Large intestine (tissue), 3 donors: ENCODE data around the gene FAM78A. TPM values are rescaled to one million over a fixed set of nuclear protein-coding genes. Genes with fewer than 3 reads are reported as not detected.

ENCODE experiments used
- DNase-seq, 2 donors: peaks; one replicate each; pipeline versions ENCODE4 v3.0.0 to v3.0.0-alpha.2; 2013
- H3K27ac ChIP-seq: one replicate; pipeline ENCODE4 v1.5.1; 2013; ENCODE audit warnings: low read length
- H3K27me3 ChIP-seq: 2 replicates; pipeline ENCODE4 v1.6.1; 2013; ENCODE audit warnings: low read length; ENCODE audit not compliant: control insufficient read depth, insufficient read depth
- H3K36me3 ChIP-seq: 2 replicates; pipeline ENCODE4 v1.6.1; 2013; ENCODE audit warnings: low read length; ENCODE audit not compliant: control insufficient read depth, insufficient read depth
- H3K4me1 ChIP-seq: one replicate; pipeline ENCODE4 v1.6.1; 2013; ENCODE audit warnings: low read length; ENCODE audit not compliant: control insufficient read depth, insufficient read depth
- H3K4me3 ChIP-seq: one replicate; pipeline ENCODE4 v1.5.1; 2013; ENCODE audit warnings: low read length
- H3K9me3 ChIP-seq: one replicate; pipeline ENCODE4 v1.6.1; 2013; ENCODE audit warnings: mild to moderate bottlenecking, low read depth, low read length, moderate library complexity; ENCODE audit not compliant: control insufficient read depth
- WGBS: methylation state at CpG from one replicate; pipeline ENCODE4 v1.1.5; 2013; ENCODE audit warnings: low lambda C conversion rate; ENCODE audit not compliant: insufficient coverage; 5-methylcytosine and 5-hydroxymethylcytosine counted together
- polyA plus RNA-seq: library from polyadenylated mRNA; unstranded; fragments of 120-200 nt; gene quantifications from one replicate; pipeline ENCODE4 v1.2.1, GENCODE V29; 2013

The FAM78A gene
- polyA plus RNA-seq, 1 donor, result 2.3 TPM

DNA sequence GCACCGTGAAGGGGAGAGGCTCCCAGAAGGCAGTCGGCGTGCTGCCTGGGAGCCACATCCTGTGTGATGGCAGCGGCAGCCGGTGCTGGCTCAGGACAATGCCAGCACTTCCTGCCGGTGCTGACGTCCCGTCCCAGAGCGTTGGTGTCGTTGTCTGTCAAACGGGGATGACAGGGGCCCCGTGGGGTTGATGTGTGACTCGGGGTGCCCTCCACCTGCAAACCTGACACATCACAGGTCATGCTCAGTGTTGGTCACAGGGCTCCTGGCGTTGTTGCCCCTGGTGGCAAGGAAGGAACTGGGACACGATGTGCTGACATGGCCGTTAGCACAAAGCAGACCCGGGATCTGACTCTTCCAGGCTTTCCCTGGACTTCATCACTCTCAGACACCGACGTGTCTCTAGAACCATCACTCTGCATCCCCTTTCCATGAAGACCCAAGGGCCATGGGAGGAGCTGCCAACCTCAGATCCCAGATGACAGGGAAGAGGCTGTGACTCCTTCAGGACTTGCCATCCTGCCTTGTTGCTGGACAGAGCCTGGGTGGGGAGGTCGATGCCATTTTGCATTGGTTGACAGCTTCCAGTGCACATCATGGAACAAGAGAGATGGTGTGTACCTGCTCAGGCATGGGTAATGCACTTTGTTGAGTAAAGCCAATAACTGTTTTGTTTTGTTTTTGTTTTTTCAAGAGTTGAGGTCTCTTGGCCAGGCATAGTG is 34.7 kb upstream of the FAM78A start:
- H3K4me3 ChIP-seq, result no peak overlapping the region
- DNase-seq, result no peak

DNA sequence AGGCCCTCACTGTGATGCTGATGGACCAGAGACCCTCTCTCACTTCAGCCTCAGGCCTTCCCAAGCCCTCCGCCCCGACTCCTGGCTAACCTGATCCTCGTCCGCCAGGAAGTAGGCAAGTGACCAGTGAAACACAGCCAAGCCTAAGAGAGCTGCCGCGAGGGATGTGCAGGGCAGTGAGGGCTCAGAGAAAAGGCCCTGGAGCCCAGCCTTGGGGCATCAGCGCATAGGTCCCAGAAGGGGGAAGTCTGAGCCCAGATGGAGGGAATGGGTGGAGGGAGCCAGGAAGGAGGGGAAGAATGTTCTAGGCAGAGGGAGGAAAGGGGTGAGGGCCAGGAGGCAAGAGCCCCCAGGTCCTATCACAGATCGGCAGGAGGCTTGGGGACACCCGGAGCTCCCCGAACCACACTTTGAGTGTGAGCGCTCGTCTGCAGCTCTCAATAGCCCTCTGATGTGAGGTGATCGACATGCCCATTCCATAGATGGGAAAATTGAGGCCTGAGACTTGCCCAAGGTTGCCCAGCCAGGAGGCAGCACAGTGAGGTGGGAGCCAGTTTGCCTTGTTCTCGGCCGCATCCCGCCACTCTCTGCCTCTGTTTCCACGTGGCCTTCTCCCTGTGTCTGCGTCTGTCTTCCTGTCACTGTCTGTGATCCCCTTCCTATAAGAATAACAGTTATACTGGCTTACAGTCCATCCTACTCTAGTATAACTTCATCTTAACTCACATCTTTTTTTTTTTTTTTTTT is 33.4 kb upstream of the FAM78A start:
- Histone ChIP-seq H3K4me3 (no peak overlapping the region), H3K9me3 (peaks cover 4% of the 10 kb centered on the region), H3K4me1 (no peaks in the 10 kb centered on the region), H3K36me3 (no peaks in the 10 kb centered on the region), H3K27me3 (no peaks in the 10 kb centered on the region), H3K27ac (no peak overlapping the region)
- WGBS, result no CpG with 5 or more reads among the region's 18 CpGs
- no peak for DNase-seq

More for the DNA sequence above, 34.7 kb upstream of the FAM78A start:
- peaks cover 4% of the 10 kb centered on the region for H3K9me3 ChIP-seq
- peaks cover 4% of the 10 kb centered on the region for H3K27me3 ChIP-seq
- H3K36me3 ChIP-seq, result no peaks in the 10 kb centered on the region
- no peak overlapping the region for H3K27ac ChIP-seq
- no CpG with 5 or more reads among the region's 20 CpGs for WGBS
- H3K4me1 ChIP-seq, result no peaks in the 10 kb centered on the region

DNA sequence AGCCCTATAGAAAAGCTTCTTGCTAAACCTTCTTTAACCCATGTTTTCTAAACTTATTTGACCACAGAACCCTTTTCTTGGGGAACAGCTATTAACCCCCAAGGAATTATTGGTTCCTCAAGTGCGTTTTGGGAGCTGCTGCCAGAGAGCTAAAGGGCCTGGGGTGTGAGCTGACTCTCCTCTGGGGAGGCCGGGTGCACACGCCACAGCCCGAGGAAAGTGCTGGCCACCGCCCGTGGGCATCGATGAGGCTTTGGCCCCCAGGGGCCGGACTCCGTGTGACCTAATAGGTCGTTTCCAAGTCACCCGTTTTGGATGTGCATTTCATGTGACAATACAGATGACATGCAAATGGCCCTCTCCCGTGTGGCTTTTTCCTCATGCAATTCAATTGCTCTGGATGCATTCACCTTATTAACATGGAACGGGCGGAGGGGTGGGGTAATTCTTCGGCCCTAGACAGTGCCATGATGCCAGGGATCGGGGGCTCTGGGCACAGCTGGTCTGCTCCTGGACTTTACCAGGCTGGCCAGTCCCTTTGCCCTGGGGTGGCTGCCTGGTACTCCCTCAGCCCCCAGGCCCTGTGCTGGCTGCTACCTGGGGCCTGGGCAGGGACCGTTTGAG is 32.7 kb upstream of the FAM78A start:
- no CpG with 5 or more reads among the region's 17 CpGs for WGBS
- Histone ChIP-seq H3K27me3 (no peaks in the 10 kb centered on the region), H3K4me1 (no peaks in the 10 kb centered on the region), H3K9me3 (peaks cover 4% of the 10 kb centered on the region), H3K27ac (no peak overlapping the region), H3K4me3 (no peak overlapping the region), H3K36me3 (no peaks in the 10 kb centered on the region)
- DNase-seq, result no peak

DNA sequence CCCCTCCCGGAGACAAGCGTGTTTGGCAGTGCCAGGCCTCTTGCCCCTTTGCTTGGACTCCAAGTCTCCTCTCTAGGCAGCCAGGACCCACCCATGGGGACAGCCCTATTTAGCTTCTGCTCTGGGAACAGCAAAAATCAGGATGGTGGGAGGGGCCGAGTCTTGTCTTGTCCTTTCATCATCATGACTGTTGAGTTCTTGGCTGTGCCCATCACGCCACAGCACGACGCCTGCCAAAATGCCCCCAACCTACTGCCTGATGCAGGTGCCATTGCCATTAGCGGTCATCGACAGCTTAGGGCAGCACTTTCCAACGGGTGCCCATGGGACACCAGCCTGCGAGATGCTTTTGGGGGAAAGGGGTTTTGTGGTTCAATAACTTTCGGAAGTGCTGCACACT is 32.1 kb upstream of the FAM78A start:
- no peak overlapping the region for H3K4me3 ChIP-seq
- H3K4me1 ChIP-seq, result no peaks in the 10 kb centered on the region
- peaks cover 4% of the 10 kb centered on the region for H3K9me3 ChIP-seq
- no peak overlapping the region for H3K27ac ChIP-seq
- 100% methylated on average over 1 of the region's 11 CpGs for WGBS
- no peak for DNase-seq
- no peaks in the 10 kb centered on the region for H3K36me3 ChIP-seq
- H3K27me3 ChIP-seq, result no peaks in the 10 kb centered on the region

DNA sequence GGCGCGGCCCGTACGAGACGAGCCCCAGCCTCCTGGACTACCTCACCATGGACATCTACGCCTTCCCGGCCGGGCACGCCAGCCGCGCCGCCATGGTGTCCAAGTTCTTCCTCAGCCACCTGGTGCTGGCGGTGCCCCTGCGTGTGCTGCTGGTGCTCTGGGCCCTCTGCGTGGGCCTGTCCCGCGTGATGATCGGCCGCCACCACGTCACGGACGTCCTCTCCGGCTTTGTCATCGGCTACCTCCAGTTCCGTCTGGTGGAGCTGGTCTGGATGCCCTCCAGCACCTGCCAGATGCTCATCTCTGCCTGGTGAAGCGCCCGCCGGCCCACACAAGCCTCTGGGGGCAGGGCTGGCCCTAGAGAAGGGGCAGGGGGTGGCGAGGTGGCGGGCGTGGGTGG is 31.7 kb upstream of the FAM78A start:
- Histone ChIP-seq H3K27ac (no peak overlapping the region), H3K36me3 (no peaks in the 10 kb centered on the region), H3K9me3 (peaks cover 4% of the 10 kb centered on the region), H3K4me3 (no peak overlapping the region), H3K27me3 (no peaks in the 10 kb centered on the region), H3K4me1 (no peaks in the 10 kb centered on the region)
- no peak for DNase-seq
- WGBS, result no CpG with 5 or more reads among the region's 31 CpGs

DNA sequence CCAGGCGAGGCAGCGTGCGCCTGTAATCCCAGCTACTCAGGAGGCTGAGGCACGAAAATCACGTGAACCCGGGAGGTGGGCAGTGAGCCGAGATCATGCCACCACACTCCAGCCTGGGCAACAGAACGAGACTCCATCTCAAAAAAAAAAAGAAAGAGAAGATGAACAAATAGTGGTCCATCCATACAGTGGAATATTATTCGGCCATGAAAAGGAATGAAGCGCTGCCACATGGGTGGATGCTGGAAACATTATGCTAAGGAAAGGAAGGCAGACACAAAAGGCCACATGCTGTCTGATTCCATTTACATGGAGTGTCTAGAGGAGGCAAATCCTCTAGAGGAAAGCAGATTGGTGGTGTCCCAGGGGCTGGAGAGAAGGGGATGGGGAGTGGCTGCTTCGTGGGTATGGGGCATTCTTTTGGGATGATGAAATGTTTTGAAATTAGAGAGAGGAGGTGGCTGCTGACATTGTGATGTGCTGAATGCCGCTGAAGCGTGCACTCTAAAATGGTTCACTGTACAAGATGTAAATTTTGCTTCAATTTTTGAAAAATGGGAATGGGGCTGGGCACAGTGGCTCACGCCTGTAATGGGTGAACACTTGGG is 30.2 kb upstream of the FAM78A start:
- DNase-seq, result no peak
- H3K36me3 ChIP-seq, result no peaks in the 10 kb centered on the region
- no peaks in the 10 kb centered on the region for H3K27me3 ChIP-seq
- no peaks in the 10 kb centered on the region for H3K4me1 ChIP-seq
- peaks cover 4% of the 10 kb centered on the region for H3K9me3 ChIP-seq
- 100% methylated on average over 1 of the region's 14 CpGs for WGBS
- H3K4me3 ChIP-seq, result no peak overlapping the region
- H3K27ac ChIP-seq, result no peak overlapping the region

DNA sequence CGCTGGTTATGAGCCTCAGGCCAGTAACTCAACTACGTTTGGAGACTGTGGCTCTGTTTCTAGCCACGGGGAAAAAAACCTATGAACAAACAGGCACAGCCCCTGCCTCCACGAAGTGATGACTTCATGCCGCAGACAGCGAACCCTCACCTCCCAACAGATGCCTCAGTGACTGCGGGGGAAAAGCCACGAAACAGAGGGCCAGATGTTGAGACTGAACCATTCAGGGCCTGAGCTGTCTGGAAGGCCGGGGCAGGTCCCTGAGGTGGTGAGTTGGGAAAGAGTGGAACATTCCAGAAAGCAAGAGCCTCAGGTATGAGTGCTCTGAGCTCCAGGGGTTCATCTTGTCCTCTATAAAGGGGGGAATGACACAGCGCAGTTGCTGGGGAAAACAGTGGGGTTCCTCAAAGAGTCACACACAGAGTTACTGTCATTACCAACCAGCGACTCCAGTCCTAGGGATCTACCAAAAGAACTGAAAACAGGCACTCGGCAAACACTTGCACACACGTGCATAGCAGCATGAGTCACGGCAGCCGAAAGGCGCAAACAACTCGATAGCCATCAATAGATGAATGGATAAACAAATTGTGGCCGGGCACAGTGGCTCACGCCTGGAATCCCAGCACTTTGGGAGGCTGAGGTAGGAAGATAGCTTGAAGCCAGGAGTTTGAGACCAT is 28.5 kb upstream of the FAM78A start:
- WGBS, result no CpG with 5 or more reads among the region's 19 CpGs
- Histone ChIP-seq H3K27ac (no peak overlapping the region), H3K27me3 (no peaks in the 10 kb centered on the region), H3K4me3 (no peak overlapping the region), H3K36me3 (no peaks in the 10 kb centered on the region), H3K4me1 (no peaks in the 10 kb centered on the region), H3K9me3 (peaks cover 4% of the 10 kb centered on the region)
- DNase-seq, result no peak

DNA sequence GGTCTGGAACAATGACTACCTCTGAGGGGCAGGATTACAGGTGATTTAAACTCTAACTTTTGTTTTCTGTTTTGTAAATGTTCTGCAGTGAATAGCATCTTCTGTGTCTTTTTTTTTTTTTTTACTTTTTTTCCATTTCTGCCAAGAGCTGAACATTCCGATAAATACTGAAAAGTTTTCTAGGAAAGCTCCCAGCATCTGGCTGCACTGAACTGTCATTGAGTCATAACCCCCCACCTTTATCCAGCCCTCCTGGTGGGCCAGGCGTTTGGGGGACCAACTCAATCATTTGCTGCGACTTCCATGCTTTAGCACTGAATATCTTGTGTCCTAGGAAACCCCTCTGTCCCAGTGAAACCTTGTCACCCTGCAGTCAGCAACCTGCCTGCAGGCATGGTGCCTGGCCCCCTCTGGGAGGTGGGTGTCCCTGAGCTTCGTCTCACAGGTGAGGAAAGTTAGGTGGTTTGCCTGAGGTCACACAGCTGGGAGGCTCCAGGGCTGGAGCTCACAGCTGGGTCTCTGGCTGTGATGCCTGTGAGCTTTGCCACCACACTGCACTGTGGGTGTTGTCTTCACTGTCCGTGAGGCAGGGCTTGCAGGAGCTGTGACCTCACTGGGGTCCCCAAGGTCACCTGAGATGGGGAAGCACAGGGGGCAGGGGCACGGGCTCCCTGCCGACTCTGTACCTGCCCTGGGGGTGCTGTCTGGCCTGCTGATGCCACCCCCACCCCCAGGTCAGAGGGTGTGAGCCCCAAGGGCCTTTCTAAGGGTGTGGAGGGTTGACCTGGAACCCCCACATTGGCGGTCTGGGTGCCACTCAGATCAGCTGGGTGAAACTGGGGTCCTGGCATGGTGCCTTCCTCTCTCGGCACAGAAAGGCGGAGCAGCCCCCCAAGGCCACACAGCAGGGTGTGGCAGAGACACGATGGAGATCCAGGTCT is 27.3 kb upstream of the FAM78A start:
- DNase-seq, result no peak
- no peak overlapping the region for H3K27ac ChIP-seq
- H3K9me3 ChIP-seq, result peaks cover 4% of the 10 kb centered on the region
- no peak overlapping the region for H3K4me3 ChIP-seq
- H3K27me3 ChIP-seq, result no peaks in the 10 kb centered on the region
- H3K36me3 ChIP-seq, result no peaks in the 10 kb centered on the region
- 80% methylated on average over 1 of the region's 11 CpGs for WGBS
- H3K4me1 ChIP-seq, result no peaks in the 10 kb centered on the region

DNA sequence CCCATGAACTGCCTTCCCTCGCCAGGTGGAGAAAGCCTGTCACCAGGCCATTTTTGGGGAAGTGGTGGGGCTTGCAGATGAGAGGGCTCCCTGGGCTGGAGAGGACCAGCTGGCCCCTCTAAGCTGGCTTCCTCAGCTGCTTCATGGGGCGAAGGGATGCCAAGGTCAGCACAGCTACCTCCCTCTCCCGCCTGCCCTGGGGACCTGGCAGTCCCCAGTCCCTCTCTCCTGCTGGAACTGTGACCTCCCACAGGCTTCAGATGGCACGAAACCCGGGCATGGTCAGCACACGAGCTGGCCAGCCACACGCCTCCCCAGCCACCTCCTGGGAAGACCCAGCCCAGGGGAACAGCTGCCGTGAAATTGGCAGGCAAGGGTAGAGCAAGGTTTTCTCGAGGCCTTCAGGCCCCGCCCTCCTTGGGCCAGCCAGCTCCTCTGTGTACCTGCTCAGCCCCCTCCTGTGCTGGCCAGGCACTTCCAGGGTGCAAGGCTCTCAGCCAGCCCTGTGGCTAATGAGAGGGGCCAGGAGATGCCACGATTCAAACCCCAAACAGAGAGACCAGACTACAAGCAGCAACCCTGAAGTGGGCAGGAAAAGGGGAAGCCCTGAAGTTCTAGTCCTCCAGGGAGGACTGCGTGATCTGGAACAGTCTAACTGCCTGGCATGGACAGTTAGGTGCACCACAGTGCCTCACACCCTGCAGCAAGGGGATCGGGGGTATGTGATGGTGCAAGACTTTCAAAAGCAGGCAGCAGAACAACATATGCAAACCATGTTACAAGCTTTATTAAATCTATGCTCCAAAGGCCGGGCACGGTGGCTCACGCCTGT is 26.1 kb upstream of the FAM78A start:
- Histone ChIP-seq H3K4me3 (no peak overlapping the region), H3K27me3 (no peaks in the 10 kb centered on the region), H3K27ac (no peak overlapping the region), H3K36me3 (no peaks in the 10 kb centered on the region), H3K4me1 (no peaks in the 10 kb centered on the region), H3K9me3 (no peaks in the 10 kb centered on the region)
- DNase-seq, result no peak
- no CpG with 5 or more reads among the region's 16 CpGs for WGBS
